Naive B cell (primary cell): ENCODE data around the gene DMD. TPM values are rescaled to one million over a fixed set of nuclear protein-coding genes. Genes with fewer than 3 reads are reported as not detected.
A peak's percentile ranks its signal among the peaks of the same experiment; 100 is the strongest.
"Not testable (repeated sequence)": the region's sequence is repeated elsewhere in the genome, so short reads cannot be mapped to it uniquely, and the experiment has no call there.

Experiments used
- ATAC-seq, 2 donors: fragments of 150-1000 bp; cut with Tn5 transposase; 2 replicates each; pipeline ENCODE4 v1.10.0; 2021; ENCODE audit warnings: low read depth in 2 of 2, mild to moderate bottlenecking in 2 of 2, moderate library complexity in 2 of 2
- DNase-seq: peaks from one replicate; pipeline ENCODE4 v3.0.0; 2022
- H3K27ac Mint-ChIP-seq, 6 donors: one replicate each; pipeline ENCODE4 v1.8.0; 2020 to 2022; ENCODE audit warnings: mild to moderate bottlenecking in 6 of 6, mixed read lengths in 6 of 6, moderate library complexity in 5 of 6, inconsistent platforms in 2 of 6
- H3K27me3 Mint-ChIP-seq, 3 donors: one replicate each; pipeline ENCODE4 v1.8.0; 2021 to 2022; ENCODE audit warnings: mixed read lengths in 3 of 3, mild to moderate bottlenecking in 1 of 3
- H3K36me3 Mint-ChIP-seq, 2 donors: one replicate each; pipeline ENCODE4 v1.8.0; 2020 to 2022; ENCODE audit warnings: mixed read lengths in 2 of 2, inconsistent platforms in 1 of 2, mild to moderate bottlenecking in 1 of 2
- H3K4me1 Mint-ChIP-seq, 3 donors: one replicate each; pipeline ENCODE4 v1.8.0; 2020 to 2022; ENCODE audit warnings: mixed read lengths in 3 of 3, inconsistent platforms in 1 of 3, mild to moderate bottlenecking in 1 of 3, moderate library complexity in 1 of 3
- H3K4me3 Mint-ChIP-seq, 8 donors: one replicate each; pipeline ENCODE4 v1.8.0; 2020 to 2022; ENCODE audit warnings: mild to moderate bottlenecking in 8 of 8, mixed read lengths in 8 of 8, moderate library complexity in 8 of 8, inconsistent platforms in 2 of 8
- H3K9me3 Mint-ChIP-seq, 7 donors: one replicate each; pipeline ENCODE4 v1.8.0; 2020 to 2022; ENCODE audit warnings: mixed read lengths in 7 of 7, mild to moderate bottlenecking in 5 of 7, inconsistent platforms in 2 of 7, moderate library complexity in 1 of 7
- polyA plus RNA-seq, 6 donors: library from polyadenylated mRNA; unstranded; fragments of 300-500 nt; fragmentation: Illumina TruSeq; gene quantifications; one replicate each; pipeline ENCODE4 v1.2.3, GENCODE V29; 2021; ENCODE audit warnings: low read depth in 6 of 6

DMD gene
- polyA plus RNA-seq, 6 donors from 2014 or later = 1.00 to 5.0 (median 1.9) TPM

DNA sequence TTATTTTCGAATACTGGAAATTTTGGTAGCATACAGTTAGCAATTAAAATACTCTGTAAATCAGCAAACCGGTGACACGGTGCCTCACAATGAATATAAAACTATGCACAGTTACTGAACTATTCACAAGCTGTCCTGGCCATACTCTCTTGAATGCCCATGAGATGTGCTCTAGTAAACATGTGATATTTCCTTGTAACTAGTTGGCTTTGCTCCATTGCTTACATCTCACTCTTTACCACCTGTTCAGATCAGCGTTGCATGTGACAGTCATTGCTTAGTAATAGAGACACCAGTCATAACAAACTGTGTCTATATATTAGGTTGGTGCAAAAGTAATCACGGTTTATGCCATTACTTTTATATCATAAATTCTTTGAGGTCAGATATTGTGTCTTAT lies 1241.6 kb downstream of the DMD start:
- no peaks in the 10 kb centered on the region for H3K27me3 Mint-ChIP-seq
- DNase-seq (no peak), ATAC-seq (no peak)
- no peak overlapping the region for H3K4me3 Mint-ChIP-seq
- H3K4me1 Mint-ChIP-seq = no peaks in the 10 kb centered on the region
- no peaks in the 10 kb centered on the region for H3K36me3 Mint-ChIP-seq
- H3K27ac Mint-ChIP-seq = no peak overlapping the region
- H3K9me3 Mint-ChIP-seq = peaks cover 0 to 5% (median 0%) of the 10 kb centered on the region in 7 donors

DNA sequence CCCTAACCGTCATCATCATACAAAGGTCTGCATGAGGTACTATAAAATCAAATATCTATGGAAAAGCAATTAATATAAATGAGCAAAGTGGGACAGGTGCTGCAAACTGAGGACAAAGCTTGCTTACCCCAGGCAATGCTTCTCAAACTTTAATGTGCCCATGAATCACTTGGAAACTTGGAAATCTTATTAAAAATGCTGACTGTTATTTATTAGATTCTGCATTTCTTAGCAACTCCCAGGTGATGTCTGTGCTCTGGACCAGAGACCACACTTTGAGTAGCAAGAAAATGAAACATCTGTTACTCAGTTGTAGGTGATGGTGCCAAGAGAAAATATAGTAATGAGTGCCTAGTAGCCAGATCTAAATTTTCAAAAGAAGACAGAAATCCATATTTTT lies 1249.1 kb downstream of the DMD start:
- Mint-ChIP-seq H3K4me3 (no peak overlapping the region), H3K27me3 (no peaks in the 10 kb centered on the region), H3K27ac (no peak overlapping the region), H3K9me3 (peaks cover 0 to 9% (median 4%) of the 10 kb centered on the region in 7 donors), H3K36me3 (no peaks in the 10 kb centered on the region), H3K4me1 (no peaks in the 10 kb centered on the region)
- no peak for ATAC-seq
- DNase-seq = no peak

DNA sequence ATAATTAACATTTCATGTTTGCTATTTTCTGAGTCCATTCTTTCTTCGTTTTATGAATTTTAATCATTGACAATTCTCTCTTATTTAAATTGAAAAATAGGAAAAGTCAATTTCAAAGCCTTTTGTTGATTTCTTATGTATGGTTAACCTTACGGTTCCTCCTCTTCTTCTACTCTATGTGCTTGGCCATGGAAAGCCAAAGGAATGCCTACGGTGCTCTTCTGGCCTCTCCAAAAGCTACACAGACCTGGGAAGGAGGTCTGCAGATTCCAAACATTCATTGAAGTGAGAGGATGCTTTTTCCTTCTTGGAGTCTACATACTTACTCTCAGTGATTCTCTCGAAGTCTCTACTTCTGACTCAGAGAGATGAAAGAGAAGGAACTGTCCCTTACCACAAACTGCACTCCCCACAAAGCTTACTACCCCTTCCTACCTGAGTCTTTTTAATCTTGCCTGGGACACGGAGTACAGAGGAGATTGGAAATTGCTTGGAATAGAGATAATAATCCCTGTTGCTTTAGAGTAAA lies 1276.4 kb downstream of the DMD start:
- H3K27ac Mint-ChIP-seq = no peak overlapping the region
- no peaks in the 10 kb centered on the region for H3K36me3 Mint-ChIP-seq
- H3K4me1 Mint-ChIP-seq = no peaks in the 10 kb centered on the region
- H3K27me3 Mint-ChIP-seq = no peaks in the 10 kb centered on the region
- ATAC-seq (no peak), DNase-seq (no peak)
- peaks cover 0 to 5% (median 2%) of the 10 kb centered on the region in 7 donors for H3K9me3 Mint-ChIP-seq
- no peak overlapping the region for H3K4me3 Mint-ChIP-seq

DNA sequence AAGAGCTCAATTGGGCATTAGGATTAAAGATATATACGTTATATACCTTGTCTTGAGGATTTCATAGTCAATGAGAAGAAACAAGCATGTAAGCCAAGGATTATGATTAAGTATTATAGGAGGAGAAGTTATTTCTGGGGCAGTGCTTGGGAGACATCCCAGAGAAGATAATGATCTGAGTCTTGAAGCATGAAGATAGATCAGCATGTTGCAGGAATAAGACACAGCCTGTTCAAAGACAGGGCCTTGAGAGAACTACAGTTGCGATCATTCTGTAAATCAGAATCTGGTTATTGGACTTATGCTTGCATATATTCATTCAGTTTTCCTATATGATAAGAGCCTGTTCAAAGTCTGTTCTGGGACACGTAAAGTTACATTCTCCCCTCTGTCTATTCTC lies 1277.3 kb downstream of the DMD start:
- no peak overlapping the region for H3K4me3 Mint-ChIP-seq
- H3K9me3 Mint-ChIP-seq = peaks cover 0 to 7% (median 3%) of the 10 kb centered on the region in 7 donors
- no peak for ATAC-seq
- no peaks in the 10 kb centered on the region for H3K36me3 Mint-ChIP-seq
- no peaks in the 10 kb centered on the region for H3K4me1 Mint-ChIP-seq
- H3K27ac Mint-ChIP-seq = no peak overlapping the region
- no peak for DNase-seq
- no peaks in the 10 kb centered on the region for H3K27me3 Mint-ChIP-seq

DNA sequence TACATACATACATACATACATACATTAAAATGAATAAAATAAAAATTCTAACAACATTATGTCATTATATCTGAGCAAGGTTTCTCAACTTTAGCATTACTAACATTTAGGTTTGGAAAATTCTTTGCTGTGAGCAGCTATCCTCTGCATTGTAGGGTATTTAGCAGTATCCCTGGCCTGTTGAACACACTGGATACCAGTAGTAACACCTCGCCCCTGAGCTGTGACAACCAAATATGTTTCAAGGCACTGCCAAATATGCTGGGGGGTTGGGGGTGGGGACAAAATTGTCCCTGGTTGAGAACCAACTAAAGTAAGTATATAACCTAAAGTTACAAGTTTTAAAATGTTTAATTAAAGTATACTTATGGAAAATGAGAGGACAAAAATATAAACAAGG lies 1278.6 kb downstream of the DMD start:
- Mint-ChIP-seq H3K4me1 (no peaks in the 10 kb centered on the region), H3K27me3 (no peaks in the 10 kb centered on the region), H3K9me3 (peaks cover 0 to 7% (median 2%) of the 10 kb centered on the region in 7 donors), H3K36me3 (no peaks in the 10 kb centered on the region), H3K27ac (no peak overlapping the region), H3K4me3 (no peak overlapping the region)
- ATAC-seq (no peak), DNase-seq (no peak)

DNA sequence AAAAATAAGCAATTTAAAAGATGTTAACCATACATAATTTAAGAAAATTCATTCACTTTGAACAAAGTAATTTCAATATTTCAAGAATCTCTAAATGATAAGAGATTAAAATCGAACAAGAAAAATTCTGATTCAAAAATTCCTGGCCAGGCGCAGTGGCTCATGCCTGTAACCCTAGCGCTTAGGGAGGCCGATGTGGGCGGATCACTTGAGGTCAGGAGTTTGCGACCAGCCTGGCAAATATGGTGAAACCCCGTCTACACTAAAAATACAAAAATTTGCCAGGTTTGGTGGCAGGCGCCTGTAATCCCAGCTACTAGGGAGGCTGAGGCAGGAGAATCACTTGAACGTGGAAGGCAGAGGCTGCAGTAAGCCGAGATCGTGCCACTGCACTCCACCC lies 1279.0 kb downstream of the DMD start:
- ATAC-seq, H3K27ac Mint-ChIP-seq, DNase-seq: not testable (repeated sequence)

DNA sequence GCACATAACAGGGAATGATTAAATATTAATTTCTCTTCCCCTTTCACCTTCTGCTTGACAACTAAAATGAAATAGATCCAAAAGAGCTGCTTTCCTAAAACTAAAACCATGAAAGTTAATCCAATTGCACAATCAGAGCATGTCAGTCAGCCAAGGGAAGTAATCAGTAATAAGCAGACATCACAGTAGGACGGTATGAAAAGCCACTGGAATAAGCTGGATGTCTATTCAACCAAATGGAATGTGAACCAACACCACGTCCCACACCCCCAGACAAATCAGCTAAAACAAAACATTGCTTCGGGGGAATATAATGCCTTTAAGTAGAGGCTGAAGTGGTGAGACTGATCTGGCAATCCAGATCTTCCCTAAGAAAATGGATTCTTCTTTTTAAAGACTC lies 1280.1 kb downstream of the DMD start:
- peaks cover 0 to 7% (median 2%) of the 10 kb centered on the region in 7 donors for H3K9me3 Mint-ChIP-seq
- H3K4me1 Mint-ChIP-seq = no peaks in the 10 kb centered on the region
- no peak overlapping the region for H3K4me3 Mint-ChIP-seq
- H3K27me3 Mint-ChIP-seq = no peaks in the 10 kb centered on the region
- H3K36me3 Mint-ChIP-seq = no peaks in the 10 kb centered on the region
- DNase-seq (no peak), ATAC-seq (no peak)
- no peak overlapping the region for H3K27ac Mint-ChIP-seq

More for the DNA sequence above, 1279.0 kb downstream of the DMD start:
- not testable (repeated sequence) for H3K4me1 Mint-ChIP-seq, H3K27me3 Mint-ChIP-seq, H3K9me3 Mint-ChIP-seq, H3K36me3 Mint-ChIP-seq, H3K4me3 Mint-ChIP-seq

DNA sequence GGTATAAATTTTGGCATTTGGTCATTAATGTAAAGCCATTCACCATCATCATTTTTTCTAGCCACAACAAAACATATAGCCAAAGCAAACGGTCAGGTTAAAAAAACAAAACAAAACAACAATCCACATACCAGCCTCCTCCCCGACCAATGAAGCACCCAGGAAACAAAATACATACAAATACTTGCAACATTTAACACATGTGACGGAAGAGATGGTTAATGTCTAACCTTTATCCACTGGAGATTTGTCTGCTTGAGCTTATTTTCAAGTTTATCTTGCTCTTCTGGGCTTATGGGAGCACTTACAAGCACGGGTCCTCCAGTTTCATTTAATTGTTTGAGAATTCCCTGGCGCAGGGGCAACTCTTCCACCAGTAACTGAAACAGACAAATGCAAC lies 1282.0 kb downstream of the DMD start:
- H3K4me1 Mint-ChIP-seq = no peaks in the 10 kb centered on the region
- H3K27ac Mint-ChIP-seq = no peak overlapping the region
- no peaks in the 10 kb centered on the region for H3K36me3 Mint-ChIP-seq
- DNase-seq (no peak), ATAC-seq (no peak)
- H3K9me3 Mint-ChIP-seq = peaks cover 0 to 7% (median 2%) of the 10 kb centered on the region in 7 donors
- no peak overlapping the region for H3K4me3 Mint-ChIP-seq
- no peaks in the 10 kb centered on the region for H3K27me3 Mint-ChIP-seq

DNA sequence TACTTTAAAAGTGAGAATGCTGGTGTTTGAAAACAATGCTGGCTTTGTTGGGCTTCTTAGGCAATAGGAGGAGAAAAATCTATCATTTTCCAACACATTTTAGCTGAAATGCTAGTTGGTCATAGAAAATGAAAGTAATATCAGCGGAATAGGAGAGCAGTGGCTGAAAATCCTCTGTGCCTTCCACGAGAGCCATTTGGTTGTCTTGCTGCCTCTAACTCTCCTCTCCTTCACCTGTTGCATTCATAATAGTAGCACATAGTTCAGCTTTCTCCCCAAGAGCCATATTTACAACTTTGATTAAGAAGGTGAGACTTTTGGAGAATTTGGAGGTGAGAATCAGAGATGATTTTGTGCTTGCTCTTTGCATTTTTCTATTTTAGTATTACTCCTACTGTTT lies 1290.1 kb downstream of the DMD start:
- no peak overlapping the region for H3K4me3 Mint-ChIP-seq
- H3K9me3 Mint-ChIP-seq = peaks cover 0 to 16% (median 3%) of the 10 kb centered on the region in 7 donors
- no peaks in the 10 kb centered on the region for H3K36me3 Mint-ChIP-seq
- H3K4me1 Mint-ChIP-seq = no peaks in the 10 kb centered on the region
- DNase-seq (no peak), ATAC-seq (no peak)
- no peaks in the 10 kb centered on the region for H3K27me3 Mint-ChIP-seq
- no peak overlapping the region for H3K27ac Mint-ChIP-seq

DNA sequence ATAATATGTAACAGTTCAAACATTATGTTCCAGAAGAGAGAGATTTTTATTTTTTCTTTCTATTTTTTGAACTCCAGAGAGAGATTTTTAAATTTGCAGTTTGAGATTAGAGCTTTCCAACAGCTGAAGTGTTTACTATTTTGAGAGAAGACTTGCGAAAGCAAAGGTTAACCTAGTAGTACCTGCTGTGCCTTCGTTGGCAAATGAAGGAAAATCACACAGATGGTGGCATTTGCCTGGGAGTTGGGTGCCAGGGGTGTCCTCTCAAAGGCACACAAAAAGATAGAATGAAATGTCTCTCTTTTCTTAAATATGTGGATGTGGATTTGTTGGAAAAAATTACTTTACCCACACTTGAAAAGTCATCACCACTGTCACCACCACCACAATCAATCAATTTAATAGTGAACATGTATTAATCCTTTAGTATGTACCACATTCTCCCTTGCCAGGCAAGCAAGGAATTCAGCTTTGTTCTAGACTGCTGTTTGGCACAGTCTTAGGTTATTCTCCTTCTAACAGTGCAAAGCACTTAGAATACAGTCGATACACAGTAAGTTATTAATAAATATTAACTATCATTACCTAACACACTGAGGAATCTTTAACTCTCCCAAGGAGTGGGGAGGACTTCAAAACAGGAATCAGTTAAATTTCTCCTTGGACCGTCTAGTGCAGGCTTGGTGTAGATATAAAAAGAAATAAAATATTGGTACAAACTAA lies 1301.3 kb downstream of the DMD start:
- no peak for ATAC-seq
- peaks cover 3 to 34% (median 6%) of the 10 kb centered on the region in 7 donors for H3K9me3 Mint-ChIP-seq
- no peak overlapping the region for H3K27ac Mint-ChIP-seq
- H3K27me3 Mint-ChIP-seq = no peaks in the 10 kb centered on the region
- no peak overlapping the region for H3K4me3 Mint-ChIP-seq
- H3K36me3 Mint-ChIP-seq = no peaks in the 10 kb centered on the region
- DNase-seq = no peak
- H3K4me1 Mint-ChIP-seq = no peaks in the 10 kb centered on the region

DNA sequence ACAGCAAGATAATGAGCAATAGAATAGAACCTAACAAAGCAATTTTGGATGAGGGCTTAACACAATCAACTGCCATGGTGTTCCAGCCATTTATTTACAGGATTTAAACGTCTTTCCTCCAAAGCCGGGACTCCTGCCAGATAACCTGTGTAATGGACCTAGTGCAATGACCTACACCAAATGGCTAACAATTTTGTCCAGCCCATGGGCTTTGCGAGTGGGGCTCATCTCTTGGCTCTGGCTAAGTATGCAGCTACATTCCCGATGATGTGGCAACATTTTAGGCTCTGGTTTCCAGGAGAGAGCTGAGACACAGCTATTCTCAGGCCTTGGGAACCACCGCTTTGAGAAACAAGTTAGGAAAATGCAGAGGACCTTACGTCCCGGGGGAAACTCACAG lies 1317.2 kb downstream of the DMD start:
- DNase-seq (no peak), ATAC-seq (no peak)
- no peak overlapping the region for H3K4me3 Mint-ChIP-seq
- H3K27ac Mint-ChIP-seq = peak overlapping the region in 1 of 6 donors; percentile 14
- peaks cover 0 to 4% (median 2%) of the 10 kb centered on the region in 7 donors for H3K9me3 Mint-ChIP-seq
- H3K27me3 Mint-ChIP-seq = no peaks in the 10 kb centered on the region
- no peaks in the 10 kb centered on the region for H3K36me3 Mint-ChIP-seq
- no peaks in the 10 kb centered on the region for H3K4me1 Mint-ChIP-seq

DNA sequence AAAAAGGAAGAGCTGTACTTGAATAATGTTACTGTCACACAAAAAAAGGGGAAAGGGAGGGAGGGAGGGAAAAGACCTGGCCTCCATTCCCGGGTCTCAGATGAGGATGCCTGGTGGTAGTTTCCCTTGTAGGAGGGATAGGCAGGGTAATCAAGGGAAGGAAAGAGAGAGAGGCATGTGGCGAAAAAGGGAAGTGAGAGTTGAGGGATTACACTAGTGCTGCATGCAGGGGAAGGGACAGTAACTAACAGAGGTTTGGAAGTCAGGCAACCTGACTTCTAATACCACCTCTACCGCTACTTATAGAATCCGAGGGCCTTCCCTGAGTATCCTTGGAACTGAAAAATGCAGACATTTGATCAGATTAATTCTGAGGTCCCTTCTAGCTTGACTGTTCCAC lies 1317.8 kb downstream of the DMD start:
- DNase-seq (no peak), ATAC-seq (no peak)
- Mint-ChIP-seq H3K36me3 (no peaks in the 10 kb centered on the region), H3K4me3 (no peak overlapping the region), H3K9me3 (peaks cover 0 to 4% (median under 1%) of the 10 kb centered on the region in 7 donors), H3K27ac (no peak overlapping the region), H3K4me1 (no peaks in the 10 kb centered on the region), H3K27me3 (no peaks in the 10 kb centered on the region)

DNA sequence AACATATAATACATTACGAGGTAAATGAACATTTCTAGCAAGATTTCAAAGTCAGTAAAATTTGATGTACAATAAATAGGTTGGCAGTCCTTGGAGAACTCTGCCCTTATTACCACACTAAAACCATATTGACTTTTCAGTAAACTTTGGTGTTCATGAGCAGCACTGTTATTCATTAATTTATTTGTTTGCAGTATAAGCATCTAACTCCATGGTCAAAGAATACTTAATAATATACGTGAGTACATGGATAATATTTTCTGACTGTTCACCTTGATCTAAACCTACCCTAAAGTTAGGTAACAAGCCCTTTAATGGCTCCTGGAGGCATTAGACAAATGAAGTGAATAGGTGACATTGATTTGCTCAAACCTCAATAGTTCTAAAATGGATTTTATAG lies 1322.3 kb downstream of the DMD start:
- Mint-ChIP-seq H3K4me1 (no peaks in the 10 kb centered on the region), H3K27me3 (no peaks in the 10 kb centered on the region), H3K4me3 (no peak overlapping the region), H3K9me3 (peaks cover 0 to 4% (median 0%) of the 10 kb centered on the region in 7 donors), H3K36me3 (no peaks in the 10 kb centered on the region), H3K27ac (no peak overlapping the region)
- ATAC-seq (no peak), DNase-seq (no peak)

DNA sequence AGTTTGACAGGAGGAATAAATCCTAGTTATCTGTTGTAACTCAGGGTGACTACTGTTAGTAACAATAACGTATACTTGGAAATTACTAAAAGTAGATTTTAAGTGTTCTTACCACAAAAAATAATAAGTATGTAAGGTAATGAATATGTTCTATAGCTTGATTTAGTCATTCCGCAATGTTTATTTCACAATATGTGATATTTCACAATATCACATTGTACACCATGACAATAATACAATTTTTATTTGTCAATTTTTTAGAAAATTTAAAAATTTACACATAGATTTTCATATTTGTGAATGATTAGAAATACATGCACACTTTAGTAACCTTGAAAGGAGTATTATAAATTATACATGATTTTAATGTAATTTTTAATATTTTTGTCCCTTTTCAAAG lies 1326.8 kb downstream of the DMD start:
- H3K9me3 Mint-ChIP-seq = peaks cover 0 to 1% (median 0%) of the 10 kb centered on the region in 7 donors
- DNase-seq = no peak
- ATAC-seq = no peak
- no peak overlapping the region for H3K4me3 Mint-ChIP-seq
- no peaks in the 10 kb centered on the region for H3K36me3 Mint-ChIP-seq
- no peaks in the 10 kb centered on the region for H3K4me1 Mint-ChIP-seq
- no peak overlapping the region for H3K27ac Mint-ChIP-seq
- H3K27me3 Mint-ChIP-seq = no peaks in the 10 kb centered on the region
